ENCODE results near the gene TBP.
"Not testable (repeated sequence)": the region's sequence is repeated elsewhere in the genome, so short reads cannot be mapped to it uniquely, and the experiment has no call there.

The TBP gene

GRCh38 chr6:170524172-170524502 is 30.0 kb upstream of the TBP start:
- no peak for DNase-seq (ENCODE audit: low read depth, low spot score)
- Histone ChIP-seq H3K9me3 (ENCODE audit: insufficient read depth, low read length) (no peaks in the 10 kb centered on the region), H3K27me3 (ENCODE audit: insufficient read depth, insufficient read length) (no peaks in the 10 kb centered on the region), H3K4me1 (ENCODE audit: insufficient read depth, insufficient read length) (no peaks in the 10 kb centered on the region), H3K36me3 (ENCODE audit: insufficient read depth, insufficient read length, low read length) (no peaks in the 10 kb centered on the region), H3K4me3 (ENCODE audit: insufficient read length, low read depth) (no peak overlapping the region), H3K9ac (ENCODE audit: insufficient read length, low read depth) (no peak overlapping the region)
- TF ChIP-seq YY1 (IDR thresholded peaks at IDR 0.05; ENCODE audit: insufficient read depth, insufficient read length) (no peak), ZNF274 (IDR thresholded peaks at IDR 0.05; ENCODE audit: low read depth, low read length) (no peak), SUZ12 (IDR thresholded peaks at IDR 0.05; ENCODE audit: extremely low read depth, insufficient read depth, insufficient read length) (no peak)

- no peaks in the 10 kb centered on the region for H3K4me1 ChIP-seq (ENCODE audit: insufficient read depth, insufficient read length)
- H3K9ac ChIP-seq (ENCODE audit: insufficient read length, low read depth) = no peak overlapping the region
- H3K27me3 ChIP-seq (ENCODE audit: insufficient read depth, insufficient read length) = no peaks in the 10 kb centered on the region
- H3K9me3 ChIP-seq (ENCODE audit: insufficient read depth, low read length) = no peaks in the 10 kb centered on the region
- DNase-seq (ENCODE audit: low read depth, low spot score) = no peak
- H3K4me3 ChIP-seq (ENCODE audit: insufficient read length, low read depth) = no peak overlapping the region
- TF ChIP-seq SUZ12 (IDR thresholded peaks at IDR 0.05; ENCODE audit: extremely low read depth, insufficient read depth, insufficient read length) (no peak), YY1 (IDR thresholded peaks at IDR 0.05; ENCODE audit: insufficient read depth, insufficient read length) (no peak), ZNF274 (IDR thresholded peaks at IDR 0.05; ENCODE audit: low read depth, low read length) (no peak)
- no peaks in the 10 kb centered on the region for H3K36me3 ChIP-seq (ENCODE audit: insufficient read depth, insufficient read length, low read length)
Measured at GRCh38 chr6:170525795-170526194, 28.4 kb upstream of the TBP start.

- DNase-seq (ENCODE audit: low read depth, low spot score); H3K9ac ChIP-seq (ENCODE audit: insufficient read length, low read depth); H3K4me1 ChIP-seq (ENCODE audit: insufficient read depth, insufficient read length); H3K9me3 ChIP-seq (ENCODE audit: insufficient read depth, low read length); H3K27me3 ChIP-seq (ENCODE audit: insufficient read depth, insufficient read length); H3K4me3 ChIP-seq (ENCODE audit: insufficient read length, low read depth): not testable (repeated sequence)
- H3K36me3 ChIP-seq (ENCODE audit: insufficient read depth, insufficient read length, low read length) = peaks cover 14% of the 10 kb centered on the region
Measured at GRCh38 chr6:170527995-170528394, 26.2 kb upstream of the TBP start.

GRCh38 chr6:170529839-170530469 is 24.2 kb upstream of the TBP start:
- Histone ChIP-seq H3K9ac (ENCODE audit: insufficient read length, low read depth) (no peak overlapping the region), H3K36me3 (ENCODE audit: insufficient read depth, insufficient read length, low read length) (peaks cover 33% of the 10 kb centered on the region), H3K27me3 (ENCODE audit: insufficient read depth, insufficient read length) (no peaks in the 10 kb centered on the region), H3K9me3 (ENCODE audit: insufficient read depth, low read length) (no peaks in the 10 kb centered on the region), H3K4me1 (ENCODE audit: insufficient read depth, insufficient read length) (no peaks in the 10 kb centered on the region), H3K4me3 (ENCODE audit: insufficient read length, low read depth) (no peak overlapping the region)
- DNase-seq (ENCODE audit: low read depth, low spot score) = peak; percentile 46
- TF ChIP-seq YY1 (IDR thresholded peaks at IDR 0.05; ENCODE audit: insufficient read depth, insufficient read length) (no peak), ZNF274 (IDR thresholded peaks at IDR 0.05; ENCODE audit: low read depth, low read length) (no peak)

GRCh38 chr6:170532867-170533488 is 21.2 kb upstream of the TBP start:
- H3K9me3 ChIP-seq (ENCODE audit: insufficient read depth, low read length) = no peaks in the 10 kb centered on the region
- DNase-seq (ENCODE audit: low read depth, low spot score) = no peak
- H3K36me3 ChIP-seq (ENCODE audit: insufficient read depth, insufficient read length, low read length) = peaks cover 62% of the 10 kb centered on the region
- no peaks in the 10 kb centered on the region for H3K27me3 ChIP-seq (ENCODE audit: insufficient read depth, insufficient read length)
- no peaks in the 10 kb centered on the region for H3K4me1 ChIP-seq (ENCODE audit: insufficient read depth, insufficient read length)
- TF ChIP-seq ZNF274 (IDR thresholded peaks at IDR 0.05; ENCODE audit: low read depth, low read length) (no peak), YY1 (IDR thresholded peaks at IDR 0.05; ENCODE audit: insufficient read depth, insufficient read length) (no peak), SUZ12 (IDR thresholded peaks at IDR 0.05; ENCODE audit: extremely low read depth, insufficient read depth, insufficient read length) (no peak)
- H3K9ac ChIP-seq (ENCODE audit: insufficient read length, low read depth) = no peak overlapping the region
- H3K4me3 ChIP-seq (ENCODE audit: insufficient read length, low read depth) = no peak overlapping the region

- TF ChIP-seq ZNF274 (IDR thresholded peaks at IDR 0.05; ENCODE audit: low read depth, low read length) (no peak), YY1 (IDR thresholded peaks at IDR 0.05; ENCODE audit: insufficient read depth, insufficient read length) (no peak), SUZ12 (IDR thresholded peaks at IDR 0.05; ENCODE audit: extremely low read depth, insufficient read depth, insufficient read length) (no peak)
- H3K4me1 ChIP-seq (ENCODE audit: insufficient read depth, insufficient read length) = no peaks in the 10 kb centered on the region
- no peaks in the 10 kb centered on the region for H3K27me3 ChIP-seq (ENCODE audit: insufficient read depth, insufficient read length)
- DNase-seq (ENCODE audit: low read depth, low spot score) = no peak
- H3K36me3 ChIP-seq (ENCODE audit: insufficient read depth, insufficient read length, low read length) = peaks cover 69% of the 10 kb centered on the region
- H3K4me3 ChIP-seq (ENCODE audit: insufficient read length, low read depth) = no peak overlapping the region
- H3K9me3 ChIP-seq (ENCODE audit: insufficient read depth, low read length) = no peaks in the 10 kb centered on the region
- H3K9ac ChIP-seq (ENCODE audit: insufficient read length, low read depth) = no peak overlapping the region
Measured at GRCh38 chr6:170533792-170534191, 20.4 kb upstream of the TBP start.

GRCh38 chr6:170535004-170535403 is 19.2 kb upstream of the TBP start:
- no peak for DNase-seq (ENCODE audit: low read depth, low spot score)
- H3K9ac ChIP-seq (ENCODE audit: insufficient read length, low read depth) = no peak overlapping the region
- H3K9me3 ChIP-seq (ENCODE audit: insufficient read depth, low read length) = no peaks in the 10 kb centered on the region
- no peaks in the 10 kb centered on the region for H3K27me3 ChIP-seq (ENCODE audit: insufficient read depth, insufficient read length)
- TF ChIP-seq SUZ12 (IDR thresholded peaks at IDR 0.05; ENCODE audit: extremely low read depth, insufficient read depth, insufficient read length) = no peak
- TF ChIP-seq ZNF274 (IDR thresholded peaks at IDR 0.05; ENCODE audit: low read depth, low read length) = no peak
- TF ChIP-seq YY1 (IDR thresholded peaks at IDR 0.05; ENCODE audit: insufficient read depth, insufficient read length) = no peak
- H3K4me3 ChIP-seq (ENCODE audit: insufficient read length, low read depth) = no peak overlapping the region
- H3K4me1 ChIP-seq (ENCODE audit: insufficient read depth, insufficient read length) = no peaks in the 10 kb centered on the region
- H3K36me3 ChIP-seq (ENCODE audit: insufficient read depth, insufficient read length, low read length) = peaks cover 77% of the 10 kb centered on the region

Measured in NT2/D1 (cell line).